Keratinocyte (primary cell): ENCODE results near the gene SSPN. TPM values are rescaled to one million over a fixed set of nuclear protein-coding genes. Genes with fewer than 3 reads are reported as not detected.

Experiments used
- DNase-seq: peaks from one replicate; pipeline ENCODE4 v3.0.0-alpha.2; 2011; ENCODE audit warnings: low read depth, missing footprints, low spot score
- FAIRE-seq: peaks from 2 replicates; lab custom pipeline; 2011; peaks lifted over from hg19 to GRCh38; lab: Jason Lieb, UNC
- H2AFZ ChIP-seq: 2 replicates; pipeline ENCODE4 v1.6.0; 2012; ENCODE audit warnings: low read length, control low read depth, inconsistent platforms; ENCODE audit not compliant: control insufficient read depth
- H3K27ac ChIP-seq: 2 replicates; pipeline ENCODE4 v1.5.1; 2011; ENCODE audit warnings: low read length; ENCODE audit not compliant: control insufficient read depth, insufficient read depth
- H3K27me3 ChIP-seq: 3 replicates; pipeline ENCODE4 v1.6.0; 2011; ENCODE audit warnings: low read length; ENCODE audit not compliant: control insufficient read depth, insufficient read depth; ENCODE audit errors: extremely low read depth
- H3K36me3 ChIP-seq, 2 experiments: 2 replicates in 1 of 2; 3 replicates in 1 of 2; pipeline ENCODE4 v1.5.1; 2011; ENCODE audit warnings: low read length in 2 of 2, mild to moderate bottlenecking in 1 of 2; ENCODE audit not compliant: control insufficient read depth in 2 of 2, insufficient read depth in 2 of 2; ENCODE audit errors: extremely low read depth in 1 of 2
- H3K4me1 ChIP-seq: 3 replicates; pipeline ENCODE4 v1.5.1; 2011; ENCODE audit warnings: low read length; ENCODE audit not compliant: control insufficient read depth, insufficient read depth; ENCODE audit errors: extremely low read depth
- H3K4me2 ChIP-seq: 3 replicates; pipeline ENCODE4 v1.6.0; 2011; ENCODE audit warnings: low read depth, low read length; ENCODE audit not compliant: control insufficient read depth, insufficient read depth; ENCODE audit errors: extremely low read depth
- H3K4me3 ChIP-seq, 3 experiments: fragments of 200-600 bp in 1 of 3; sonication (generic) in 1 of 3; 2 replicates in 2 of 3; 3 replicates in 1 of 3; pipeline ENCODE4 v1.5.1; 2011 to 2016; ENCODE audit warnings: low read length in 3 of 3, mild to moderate bottlenecking in 3 of 3, control low read depth in 2 of 3, inconsistent platforms in 1 of 3, low read depth in 1 of 3, mixed read lengths in 1 of 3, mixed run types in 1 of 3, moderate library complexity in 1 of 3; ENCODE audit not compliant: control insufficient read depth in 2 of 3, insufficient read depth in 2 of 3; ENCODE audit errors: extremely low read depth in 1 of 3
- H3K79me2 ChIP-seq: 2 replicates; pipeline ENCODE4 v1.6.0; 2012; ENCODE audit warnings: low read length; ENCODE audit not compliant: control insufficient read depth, insufficient read depth
- H3K9ac ChIP-seq: 3 replicates; pipeline ENCODE4 v1.6.0; 2011; ENCODE audit warnings: low read length; ENCODE audit not compliant: control insufficient read depth, insufficient read depth; ENCODE audit errors: extremely low read depth
- H3K9me1 ChIP-seq: 3 replicates; pipeline ENCODE4 v1.6.0; 2011; ENCODE audit warnings: low read length; ENCODE audit not compliant: control insufficient read depth, insufficient read depth; ENCODE audit errors: extremely low read depth
- H3K9me3 ChIP-seq: 2 replicates; pipeline ENCODE4 v1.5.1; 2012; ENCODE audit warnings: low read depth, low read length; ENCODE audit not compliant: control insufficient read depth
- H4K20me1 ChIP-seq: 3 replicates; pipeline ENCODE4 v1.6.0; 2011; ENCODE audit warnings: low read length; ENCODE audit not compliant: control insufficient read depth, insufficient read depth; ENCODE audit errors: extremely low read depth
- CTCF ChIP-seq, 3 experiments: IDR thresholded peaks in 1 of 3; conservative IDR thresholded peaks in 1 of 3; optimal IDR thresholded peaks in 1 of 3; 2 replicates in 2 of 3; 3 replicates in 1 of 3; pipeline versions ENCODE3 to v1.5.1; 2011; ENCODE audit warnings: low read length in 3 of 3, mild to moderate bottlenecking in 3 of 3, moderate library complexity in 2 of 3, control low read depth in 1 of 3, inconsistent platforms in 1 of 3; ENCODE audit not compliant: insufficient read depth in 2 of 3; ENCODE audit errors: extremely low read depth in 1 of 3
- EZH2 ChIP-seq: IDR thresholded peaks from one replicate; pipeline ENCODE4 v1.6.1; 2012; ENCODE audit warnings: inconsistent platforms, mild to moderate bottlenecking, low read length, moderate library complexity
- dilution Hi-C: fragments of 300-500 bp; cut with MboI; formaldehyde crosslinking; loops from one replicate; pipeline ENCODE4 v1.7.0; 2020; ENCODE audit warnings: low sequenced_read_pairs; ENCODE audit not compliant: extremely low pct_ligation_motif_present
- polyA plus RNA-seq, 5 experiments: library from polyadenylated mRNA; depleted of rRNA in 3 of 5; stranded (reverse) in 3 of 5; stranded (forward) in 1 of 5; unstranded in 1 of 5; fragments of >200 nt; gene quantifications; 1 replicate in 1 of 5; 2 replicates in 3 of 5; 3 replicates in 1 of 5; pipeline versions ENCODE4 v1.2.1 to v1.2.3, GENCODE V29; 2011 to 2012; ENCODE audit warnings: missing spikeins in 2 of 5, low read depth in 1 of 5, low replicate concordance in 1 of 5

SSPN gene
- polyA plus RNA-seq, 1 donor (not counting 4 experiments of a cell fraction or from before 2014, with no cell fraction given) = 1.0 TPM

GRCh38 chr12:26172539-26172938 is 22.8 kb upstream of the SSPN start:
- FAIRE-seq = no peak
- peaks cover 2% of the 10 kb centered on the region for H3K4me1 ChIP-seq
- no peak for TF ChIP-seq EZH2
- no peak for TF ChIP-seq CTCF (optimal IDR thresholded peaks at IDR 0.05 in 1 of 3, IDR thresholded peaks at IDR 0.05 in 1 of 3, conservative IDR thresholded peaks at IDR 0.05 in 1 of 3; ENCODE audit: extremely low read depth in 1 of 3, insufficient read depth in 2 of 3, low read length in 3 of 3)
- no peaks in the 10 kb centered on the region for H3K36me3 ChIP-seq
- H3K4me2 ChIP-seq = no peak overlapping the region
- no peak overlapping the region for H3K4me3 ChIP-seq
- no peak for DNase-seq
- no peaks in the 10 kb centered on the region for H3K27me3 ChIP-seq
- H3K79me2 ChIP-seq = no peaks in the 10 kb centered on the region
- no peak overlapping the region for H3K9ac ChIP-seq
- H3K27ac ChIP-seq = no peak overlapping the region
- dilution Hi-C loops = no loop called here
- no peaks in the 10 kb centered on the region for H4K20me1 ChIP-seq
- no peaks in the 10 kb centered on the region for H3K9me1 ChIP-seq
- no peaks in the 10 kb centered on the region for H3K9me3 ChIP-seq
- H2AFZ ChIP-seq = no peak overlapping the region

GRCh38 chr12:26172946-26173552 is 22.3 kb upstream of the SSPN start:
- H4K20me1 ChIP-seq = no peaks in the 10 kb centered on the region
- dilution Hi-C loops = no loop called here
- no peaks in the 10 kb centered on the region for H3K27me3 ChIP-seq
- H3K9me3 ChIP-seq = no peaks in the 10 kb centered on the region
- no peak overlapping the region for H3K27ac ChIP-seq
- FAIRE-seq (no peak), DNase-seq (no peak)
- no peak overlapping the region for H3K4me3 ChIP-seq
- no peak overlapping the region for H2AFZ ChIP-seq
- no peak for TF ChIP-seq EZH2
- TF ChIP-seq CTCF (optimal IDR thresholded peaks at IDR 0.05 in 1 of 3, IDR thresholded peaks at IDR 0.05 in 1 of 3, conservative IDR thresholded peaks at IDR 0.05 in 1 of 3; ENCODE audit: extremely low read depth in 1 of 3, insufficient read depth in 2 of 3, low read length in 3 of 3) = no peak
- H3K9me1 ChIP-seq = no peaks in the 10 kb centered on the region
- H3K79me2 ChIP-seq = no peaks in the 10 kb centered on the region
- H3K9ac ChIP-seq = no peak overlapping the region
- H3K4me1 ChIP-seq = peaks cover 3% of the 10 kb centered on the region
- no peaks in the 10 kb centered on the region for H3K36me3 ChIP-seq
- H3K4me2 ChIP-seq = no peak overlapping the region
